ENCODE data around the gene CSHL1.
"Not testable (repeated sequence)": the region's sequence is repeated elsewhere in the genome, so short reads cannot be mapped to it uniquely, and the experiment has no call there.

CSHL1 gene

DNA sequence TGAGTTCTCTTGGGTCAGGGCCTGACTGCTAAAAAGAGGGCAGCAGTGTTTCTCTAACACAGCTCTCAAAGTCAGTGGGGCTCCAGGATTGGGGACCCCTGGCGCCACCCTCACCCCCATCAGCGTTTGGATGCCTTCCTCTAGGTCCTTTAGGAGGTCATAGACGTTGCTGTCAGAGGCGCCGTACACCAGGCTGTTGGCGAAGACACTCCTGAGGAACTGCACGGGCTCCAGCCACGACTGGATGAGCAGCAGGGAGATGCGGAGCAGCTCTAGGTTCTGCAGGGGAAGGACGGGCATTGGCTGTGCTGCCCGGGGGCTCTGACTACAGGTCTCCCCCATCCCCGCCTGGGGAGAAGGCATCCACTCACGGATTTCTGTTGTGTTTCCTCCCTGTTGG is 6.6 kb upstream of the CSHL1 start:
- no peak for DNase-seq

- not testable (repeated sequence) for DNase-seq
Measured at GRCh38 chr17:63917206-63917605, 6.1 kb upstream of the CSHL1 start.

DNA sequence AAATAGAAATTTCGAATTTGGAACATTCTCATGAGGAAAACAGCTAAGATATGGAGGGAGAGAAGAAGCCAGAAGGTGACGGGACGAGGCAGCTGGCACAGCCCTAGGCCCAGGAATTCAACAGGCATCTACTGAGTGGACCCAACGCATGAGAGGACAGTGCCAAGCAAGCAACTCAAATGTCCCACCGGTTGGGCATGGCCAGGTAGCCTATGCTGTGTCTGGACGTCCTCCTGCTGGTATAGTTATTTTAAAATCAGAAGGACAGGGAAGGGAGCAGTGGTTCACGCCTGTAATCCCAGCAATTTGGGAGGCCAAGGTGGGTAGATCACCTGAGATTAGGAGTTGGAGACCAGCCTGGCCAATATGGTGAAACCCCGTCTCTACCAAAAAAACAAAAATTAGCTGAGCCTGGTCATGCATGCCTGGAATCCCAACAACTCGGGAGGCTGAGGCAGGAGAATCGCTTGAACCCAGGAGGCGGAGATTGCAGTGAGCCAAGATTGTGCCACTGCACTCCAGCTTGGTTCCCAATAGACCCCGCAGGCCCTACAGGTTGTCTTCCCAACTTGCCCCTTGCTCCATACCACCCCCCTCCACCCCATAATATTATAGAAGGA is 5.6 kb upstream of the CSHL1 start:
- DNase-seq, result no peak

DNA sequence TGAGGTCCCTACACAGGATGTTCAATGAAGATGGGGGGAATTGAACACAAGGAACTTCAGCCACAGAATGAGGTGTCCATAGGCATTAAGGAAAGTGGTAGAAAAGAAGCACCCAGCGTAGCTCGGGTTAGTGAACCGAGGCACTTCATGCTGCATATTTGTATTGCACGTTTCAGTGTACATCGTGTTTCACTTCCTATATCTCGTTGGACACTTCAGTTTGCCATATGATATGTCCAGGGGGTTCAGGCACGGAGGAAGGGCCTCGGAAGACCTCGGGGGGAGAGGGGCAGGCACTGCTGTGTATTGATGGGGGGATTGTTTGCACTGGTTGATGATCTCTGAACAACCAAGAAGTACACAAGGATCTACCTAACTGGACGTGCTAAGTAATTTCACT is 4.7 kb upstream of the CSHL1 start:
- not testable (repeated sequence) for DNase-seq

DNA sequence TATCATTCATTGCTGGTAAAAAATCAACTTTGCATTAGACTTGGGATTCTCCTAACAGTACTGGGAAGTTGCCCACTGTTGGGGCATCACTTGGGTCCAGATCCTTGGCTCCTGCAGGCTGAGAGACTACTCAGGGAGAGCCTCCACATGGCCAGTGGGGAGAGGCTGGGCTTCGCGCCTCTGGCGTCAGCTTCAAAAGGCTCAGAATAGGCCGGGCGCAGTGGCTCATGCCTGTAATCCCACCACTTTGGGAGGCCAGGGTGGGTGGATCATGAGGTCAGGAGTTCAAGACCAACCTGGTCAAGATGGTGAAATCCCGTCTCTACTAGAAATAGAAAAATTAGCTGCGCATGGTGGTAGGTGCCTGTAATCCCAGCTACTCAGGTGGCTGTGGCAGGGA is 3.4 kb upstream of the CSHL1 start:
- DNase-seq, result no peak

- peak in 1 of 2 experiments; percentile 7 for DNase-seq
Measured at GRCh38 chr17:63911657-63912100, 621 bp upstream of the CSHL1 start.

- DNase-seq, result no peak
Measured at GRCh38 chr17:63910096-63910495, 962 bp downstream of the CSHL1 start.

- not testable (repeated sequence) for DNase-seq
Measured at GRCh38 chr17:63909586-63909985, 1.5 kb downstream of the CSHL1 start.

DNA sequence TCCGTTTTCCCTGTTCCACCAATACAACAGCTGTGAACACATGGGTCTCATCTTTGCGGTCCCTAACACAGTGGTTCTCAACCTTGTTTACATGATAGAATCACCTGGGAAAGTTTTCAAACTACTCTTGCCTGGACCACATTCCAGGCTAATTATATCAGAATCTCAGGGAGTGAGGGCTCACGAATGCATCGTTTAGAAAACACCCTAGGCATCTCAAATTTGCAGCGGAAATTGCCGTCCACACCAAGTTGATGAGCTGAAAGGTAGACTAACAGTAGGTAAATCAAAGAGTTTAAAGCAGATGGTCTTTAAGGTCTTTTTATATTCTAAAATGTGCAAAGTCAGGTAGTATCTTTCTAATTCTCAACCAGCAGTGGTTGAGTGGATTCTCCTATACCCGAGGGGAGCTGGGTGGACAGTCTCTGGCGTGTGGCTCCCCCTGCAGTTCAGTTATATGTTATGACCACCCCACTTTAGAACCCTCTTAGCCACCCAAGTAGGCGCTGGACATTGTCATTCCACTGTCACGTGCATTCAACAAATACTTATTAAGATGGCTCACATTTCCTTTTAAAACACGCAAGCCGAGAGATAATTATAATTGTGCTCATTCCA is 3.8 kb downstream of the CSHL1 start:
- peak; percentile 17 for DNase-seq

DNA sequence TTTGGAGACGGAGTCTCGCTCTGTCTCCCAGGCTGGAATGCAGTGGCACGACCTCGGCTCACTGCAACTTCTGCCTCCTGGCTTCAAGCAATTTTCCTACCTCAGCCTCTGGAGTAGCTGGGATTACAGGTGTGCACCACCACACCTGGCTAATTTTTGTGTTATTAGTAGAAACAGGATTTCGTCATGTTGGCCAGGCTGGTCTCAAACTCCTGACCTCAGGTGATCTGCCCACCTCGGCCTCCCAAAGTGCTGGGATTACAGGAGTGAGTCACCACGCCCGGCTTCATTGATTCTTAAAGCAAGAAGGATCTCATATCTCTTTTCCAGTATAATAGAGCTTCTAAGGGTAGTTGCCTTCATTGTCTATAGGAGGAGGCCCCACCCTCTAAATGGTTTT is 6.3 kb downstream of the CSHL1 start:
- DNase-seq, result not testable (repeated sequence)

GRCh38 chr17:63903787-63904201 is 7.3 kb downstream of the CSHL1 start:
- not testable (repeated sequence) for DNase-seq

DNA sequence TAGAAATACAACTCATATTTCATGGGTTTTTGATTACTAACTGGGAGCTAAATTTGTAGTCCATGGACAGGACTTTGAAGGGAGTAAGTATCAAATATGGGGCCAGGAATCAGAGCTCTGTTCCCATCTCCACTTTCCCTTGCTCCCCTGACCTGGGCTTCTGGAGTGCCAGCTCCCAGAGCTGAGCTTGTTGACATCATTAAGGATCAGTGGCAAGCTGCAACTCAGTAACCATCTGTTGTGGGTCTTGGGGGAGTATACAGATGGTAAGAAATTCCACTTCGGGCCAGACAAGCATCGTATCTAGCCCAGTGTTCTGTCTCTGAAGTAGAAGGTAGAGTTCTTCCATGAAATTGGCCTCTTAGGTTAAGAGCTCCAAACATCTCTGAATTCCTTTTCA is 9.1 kb downstream of the CSHL1 start:
- DNase-seq, result not testable (repeated sequence)

GRCh38 chr17:63898899-63899798 is 11.9 kb downstream of the CSHL1 start:
- DNase-seq, result not testable (repeated sequence)

GRCh38 chr17:63896524-63897354 is 14.3 kb downstream of the CSHL1 start, which contains the start of gene CSH1:
Gene CSH1, minus strand, starts transcription at chr17:63896574. Its CDS starts 63 bp downstream, at chr17:63896511.
- DNase-seq, result not testable (repeated sequence)

- DNase-seq, result not testable (repeated sequence)
Measured at GRCh38 chr17:63894821-63895220, 16.2 kb downstream of the CSHL1 start.

- DNase-seq, result not testable (repeated sequence)
Measured at GRCh38 chr17:63894021-63894420, 17.0 kb downstream of the CSHL1 start.

- not testable (repeated sequence) for DNase-seq
Measured at GRCh38 chr17:63892316-63893037, 18.6 kb downstream of the CSHL1 start.

DNA sequence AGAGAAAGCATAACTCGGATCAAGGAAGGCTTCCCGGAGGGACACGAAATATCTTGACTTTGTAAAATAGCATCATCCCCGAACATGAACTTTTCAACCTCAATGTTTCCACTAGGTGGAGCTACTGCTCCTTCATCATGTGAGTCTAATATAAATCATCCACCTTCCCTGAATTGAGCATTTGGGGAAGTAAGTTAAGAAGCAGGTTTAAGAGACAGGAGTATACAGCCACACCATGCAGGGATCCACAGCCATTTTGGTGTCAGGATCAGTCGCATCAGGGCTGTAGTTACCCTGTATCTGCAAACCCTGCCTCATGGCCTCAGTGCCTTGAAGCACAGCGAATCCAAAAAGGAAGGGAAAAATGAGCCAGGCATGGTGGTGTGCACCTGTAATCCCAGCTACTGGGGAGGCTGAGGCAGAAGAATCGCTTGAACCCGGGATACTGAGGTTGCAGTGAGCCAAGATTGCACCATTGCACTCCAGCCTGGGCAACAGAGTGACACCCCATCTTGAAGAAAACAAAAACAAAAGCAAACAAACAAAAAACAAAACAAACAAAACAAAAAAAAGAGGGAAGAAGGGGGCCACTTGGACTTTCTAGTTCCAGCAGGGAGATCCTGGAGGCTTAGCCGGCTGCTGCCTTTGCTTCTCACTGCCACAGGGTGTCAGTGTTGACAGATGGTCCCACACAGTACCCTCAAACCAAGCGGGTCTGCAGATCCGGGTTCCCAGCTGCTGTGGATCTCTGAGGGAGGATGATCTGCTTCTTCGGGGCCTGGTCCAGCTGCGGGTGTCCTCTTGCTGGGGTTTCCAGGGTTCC is 21.8 kb downstream of the CSHL1 start:
- peak; percentile 38 to 53 for DNase-seq

DNA sequence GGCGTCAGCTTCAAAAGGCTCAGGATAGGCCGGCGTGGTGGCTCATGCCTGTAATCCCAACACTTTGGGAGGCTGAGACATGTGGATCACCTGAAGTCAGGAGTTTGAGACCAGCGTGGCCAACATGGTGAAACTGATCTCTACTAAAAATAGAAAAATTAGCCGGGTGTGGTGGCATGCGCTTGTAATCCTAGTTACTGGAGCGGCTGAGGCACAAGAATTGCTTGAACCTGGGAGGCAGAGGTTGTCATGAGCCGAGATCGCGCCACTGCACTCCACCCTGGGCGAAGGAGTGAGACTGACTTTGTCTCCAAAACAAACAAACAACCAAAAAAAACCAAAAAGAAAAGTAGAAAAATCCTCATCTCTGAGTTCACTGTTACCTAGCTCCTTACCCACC is 25.9 kb downstream of the CSHL1 start:
- not testable (repeated sequence) for DNase-seq

GRCh38 chr17:63882626-63883126 is 28.4 kb downstream of the CSHL1 start:
- not testable (repeated sequence) for DNase-seq

All from NCI-H2081 (cell line).